Vagina (tissue), 2 donors: ENCODE results near the gene PAAF1.

ENCODE experiments used
- CTCF ChIP-seq, 3 experiments: fragments of 450-650 bp in 2 of 3; fragments of 200-600 bp in 1 of 3; sonication (generic) in 1 of 3; IDR thresholded peaks; one replicate each; pipeline ENCODE4 v1.5.1; 2017 to 2019; ENCODE audit warnings: antibody characterized with exemption in 3 of 3, mild to moderate bottlenecking in 2 of 3, moderate library complexity in 2 of 3
- POLR2A ChIP-seq, 2 donors: fragments of 450-650 bp; IDR thresholded peaks; one replicate each; pipeline ENCODE4 v1.6.1; 2017; ENCODE audit warnings: antibody characterized with exemption in 2 of 2, mild to moderate bottlenecking in 2 of 2, moderate library complexity in 2 of 2
- POLR2AphosphoS5 ChIP-seq, 2 donors: sonication (generic); formaldehyde crosslinking; IDR thresholded peaks; one replicate each; pipeline ENCODE4 v1.9.0; 2017; ENCODE audit warnings: antibody characterized with exemption in 2 of 2, mild to moderate bottlenecking in 2 of 2, low read depth in 1 of 2; ENCODE audit not compliant: insufficient read depth in 1 of 2

DNA sequence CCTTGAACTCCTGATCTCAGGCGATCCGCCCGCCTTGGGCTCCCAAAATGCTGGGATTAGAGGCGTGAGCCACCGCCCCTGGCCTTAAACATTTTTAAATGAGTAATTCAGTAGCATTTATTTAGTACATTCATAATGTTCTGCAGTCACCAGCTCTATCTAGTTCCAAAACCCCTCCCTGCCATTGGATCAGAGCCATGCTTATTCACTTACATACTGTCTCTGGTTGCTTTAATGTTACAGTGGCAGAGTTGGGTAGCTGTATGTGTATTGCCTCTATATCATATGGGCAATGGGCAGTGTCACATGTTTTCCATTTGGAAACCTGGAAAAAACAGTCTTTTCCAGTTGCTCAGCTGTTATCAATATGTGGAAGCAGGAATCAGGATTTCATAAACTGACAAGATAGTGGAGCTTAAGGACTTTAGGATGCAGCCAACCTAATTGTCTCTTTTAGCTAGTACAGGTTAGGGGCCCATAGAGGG, 10.7 kb upstream of the PAAF1 start:
- TF ChIP-seq CTCF (IDR thresholded peaks at IDR 0.05) (no peak), POLR2A (IDR thresholded peaks at IDR 0.05) (no peak), POLR2AphosphoS5 (IDR thresholded peaks at IDR 0.05; ENCODE audit: insufficient read depth in 1 of 2, low read depth in 1 of 2) (no peak)
